ENCODE results near the gene NES.

Gene NES

GRCh38 chr1:156623946-156624813 lies 53.0 kb downstream of the NES start:
- TF ChIP-seq EZH2 (IDR thresholded peaks at IDR 0.05; ENCODE audit: borderline replicate concordance, low read depth, low read length, severe bottlenecking) (no peak), CTCF (IDR thresholded peaks at IDR 0.05; ENCODE audit: borderline replicate concordance, extremely low read depth, low read length, poor library complexity, severe bottlenecking) (no peak)
- DNase-seq (no peak), ATAC-seq (ENCODE audit: insufficient read depth, low read depth) (no peak)
- H3K9me3 ChIP-seq (ENCODE audit: insufficient read depth, low read length, severe bottlenecking) = no peaks in the 10 kb centered on the region
- no peak overlapping the region for H2AFZ ChIP-seq (ENCODE audit: low read depth, low read length)
- H3K36me3 ChIP-seq (ENCODE audit: insufficient read depth, low read length) = no peaks in the 10 kb centered on the region
- no peak overlapping the region for H3K4me2 ChIP-seq (ENCODE audit: insufficient read depth, low read length)
- H4K20me1 ChIP-seq (ENCODE audit: insufficient read depth, low read length) = no peaks in the 10 kb centered on the region
- peaks cover 4% of the 10 kb centered on the region for H3K27me3 ChIP-seq (ENCODE audit: insufficient read depth, low read length, poor library complexity)
- H3K9ac ChIP-seq (ENCODE audit: low read depth, low read length) = no peak overlapping the region
- H3K27ac ChIP-seq (ENCODE audit: low read length) = no peak overlapping the region
- no peak overlapping the region for H3K4me3 ChIP-seq (ENCODE audit: low read depth in 1 of 2, low read length in 2 of 2)
- H3K79me2 ChIP-seq (ENCODE audit: insufficient read depth, low read length) = no peaks in the 10 kb centered on the region
- H3K4me1 ChIP-seq (ENCODE audit: insufficient read depth, low read length) = no peaks in the 10 kb centered on the region

GRCh38 chr1:156622581-156623297 lies 54.5 kb downstream of the NES start:
- ATAC-seq (ENCODE audit: insufficient read depth, low read depth) = no peak
- DNase-seq = no peak
- Histone ChIP-seq H4K20me1 (ENCODE audit: insufficient read depth, low read length) (no peaks in the 10 kb centered on the region), H3K36me3 (ENCODE audit: insufficient read depth, low read length) (no peaks in the 10 kb centered on the region), H3K79me2 (ENCODE audit: insufficient read depth, low read length) (no peaks in the 10 kb centered on the region), H3K9me3 (ENCODE audit: insufficient read depth, low read length, severe bottlenecking) (no peaks in the 10 kb centered on the region), H3K27ac (ENCODE audit: low read length) (no peak overlapping the region), H3K27me3 (ENCODE audit: insufficient read depth, low read length, poor library complexity) (peaks cover 7% of the 10 kb centered on the region), H2AFZ (ENCODE audit: low read depth, low read length) (no peak overlapping the region), H3K4me2 (ENCODE audit: insufficient read depth, low read length) (no peak overlapping the region), H3K9ac (ENCODE audit: low read depth, low read length) (no peak overlapping the region), H3K4me1 (ENCODE audit: insufficient read depth, low read length) (no peaks in the 10 kb centered on the region), H3K4me3 (ENCODE audit: low read depth in 1 of 2, low read length in 2 of 2) (no peak overlapping the region)
- TF ChIP-seq EZH2 (IDR thresholded peaks at IDR 0.05; ENCODE audit: borderline replicate concordance, low read depth, low read length, severe bottlenecking) = no peak
- no peak for TF ChIP-seq CTCF (IDR thresholded peaks at IDR 0.05; ENCODE audit: borderline replicate concordance, extremely low read depth, low read length, poor library complexity, severe bottlenecking)

- TF ChIP-seq CTCF (IDR thresholded peaks at IDR 0.05; ENCODE audit: borderline replicate concordance, extremely low read depth, low read length, poor library complexity, severe bottlenecking) = no peak
- no peak for TF ChIP-seq EZH2 (IDR thresholded peaks at IDR 0.05; ENCODE audit: borderline replicate concordance, low read depth, low read length, severe bottlenecking)
- no peak overlapping the region for H3K27ac ChIP-seq (ENCODE audit: low read length)
Observed at GRCh38 chr1:156619582-156619955, 57.6 kb downstream of the NES start.

More at GRCh38 chr1:156619582-156619955, 57.6 kb downstream of the NES start:
- Histone ChIP-seq H3K36me3 (ENCODE audit: insufficient read depth, low read length) (no peaks in the 10 kb centered on the region), H3K9me3 (ENCODE audit: insufficient read depth, low read length, severe bottlenecking) (no peaks in the 10 kb centered on the region), H3K4me1 (ENCODE audit: insufficient read depth, low read length) (no peaks in the 10 kb centered on the region), H3K27me3 (ENCODE audit: insufficient read depth, low read length, poor library complexity) (peaks cover 7% of the 10 kb centered on the region), H3K79me2 (ENCODE audit: insufficient read depth, low read length) (no peaks in the 10 kb centered on the region), H3K4me3 (ENCODE audit: low read depth in 1 of 2, low read length in 2 of 2) (no peak overlapping the region), H3K9ac (ENCODE audit: low read depth, low read length) (no peak overlapping the region), H2AFZ (ENCODE audit: low read depth, low read length) (no peak overlapping the region), H4K20me1 (ENCODE audit: insufficient read depth, low read length) (no peaks in the 10 kb centered on the region), H3K4me2 (ENCODE audit: insufficient read depth, low read length) (no peak overlapping the region)
- ATAC-seq (ENCODE audit: insufficient read depth, low read depth) (no peak), DNase-seq (no peak)

Data from DND-41 (cell line).